CD4-positive, alpha-beta T cell treated with Interleukin-4 for 4 hours (primary cell): ENCODE results near the gene CRTAP.
"Not testable (repeated sequence)": the region's sequence is repeated elsewhere in the genome, so short reads cannot be mapped to it uniquely, and the experiment has no call there.

Experiments used
- DNase-seq: peaks from one replicate; pipeline ENCODE4 v3.0.0-alpha.2; 2020

The CRTAP gene

DNA sequence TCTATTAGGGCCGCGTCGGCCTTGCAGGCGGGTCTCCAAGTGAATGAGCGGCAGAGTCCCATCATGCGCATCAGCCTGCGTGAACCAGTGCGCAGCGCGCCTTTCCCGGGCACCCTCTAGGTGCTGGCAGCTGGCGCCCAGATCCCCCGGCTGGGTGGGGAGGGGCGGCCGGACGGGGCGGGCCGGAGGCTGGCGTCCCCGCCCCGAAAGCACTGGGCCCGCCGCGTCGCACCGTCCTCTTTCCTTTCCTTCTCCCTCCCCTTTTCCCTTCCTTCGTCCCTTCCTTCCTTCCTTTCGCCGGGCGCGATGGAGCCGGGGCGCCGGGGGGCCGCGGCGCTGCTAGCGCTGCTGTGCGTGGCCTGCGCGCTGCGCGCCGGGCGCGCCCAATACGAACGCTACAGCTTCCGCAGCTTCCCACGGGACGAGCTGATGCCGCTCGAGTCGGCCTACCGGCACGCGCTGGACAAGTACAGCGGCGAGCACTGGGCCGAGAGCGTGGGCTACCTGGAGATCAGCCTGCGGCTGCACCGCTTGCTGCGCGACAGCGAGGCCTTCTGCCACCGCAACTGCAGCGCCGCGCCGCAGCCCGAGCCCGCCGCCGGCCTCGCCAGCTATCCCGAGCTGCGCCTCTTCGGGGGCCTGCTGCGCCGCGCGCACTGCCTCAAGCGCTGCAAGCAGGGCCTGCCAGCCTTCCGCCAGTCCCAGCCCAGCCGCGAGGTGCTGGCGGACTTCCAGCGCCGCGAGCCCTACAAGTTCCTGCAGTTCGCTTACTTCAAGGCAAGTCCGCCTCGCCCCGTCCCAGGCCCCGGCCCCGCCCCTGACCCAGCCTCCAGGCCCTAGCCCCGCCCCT is at the start of gene CRTAP:
TSS of gene CRTAP (plus strand) at position 243 of the 850 bp plus-strand sequence. CDS start at position 307, 64 bp downstream.
- DNase-seq: peak; percentile 90

DNA sequence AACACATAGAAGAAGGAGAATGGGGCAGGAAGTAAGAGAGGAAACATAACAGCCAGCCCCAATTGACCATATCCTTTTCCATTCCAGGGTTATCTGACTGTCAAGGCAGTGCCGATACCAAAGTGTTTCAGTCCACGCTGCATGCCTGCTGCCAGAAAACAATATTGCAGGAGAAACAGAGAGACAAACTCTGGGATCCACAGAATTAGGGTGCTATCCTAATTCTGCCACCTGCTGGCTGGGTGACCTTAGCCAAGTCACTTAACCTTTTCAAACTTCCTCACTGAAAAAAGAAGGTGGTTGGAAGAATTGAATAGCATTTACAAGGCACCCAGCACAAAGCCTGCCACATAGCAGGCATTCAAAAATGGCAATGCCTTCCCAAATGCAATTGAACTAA is 48.9 kb upstream of the CRTAP start:
- peak; percentile 46 for DNase-seq

DNA sequence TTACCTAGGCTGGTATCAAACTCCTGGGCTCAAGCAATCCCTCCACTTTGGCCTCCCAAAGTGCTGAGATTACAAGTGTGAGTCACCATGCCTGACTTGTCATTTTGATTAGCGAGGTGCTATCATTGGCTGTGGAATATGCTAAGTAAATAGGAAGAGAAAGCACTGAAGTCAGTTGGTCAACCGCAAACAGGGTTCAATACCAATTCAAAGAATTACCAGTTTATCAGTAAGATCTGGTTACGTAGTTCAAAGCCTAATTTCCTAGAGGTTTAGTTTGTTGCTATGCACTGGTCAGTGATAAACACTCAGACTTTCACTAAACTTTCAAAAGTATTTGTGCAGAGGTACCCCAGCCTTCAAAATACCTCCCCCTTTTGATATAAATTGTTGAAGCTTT is 46.3 kb upstream of the CRTAP start:
- peak; percentile 62 for DNase-seq

DNA sequence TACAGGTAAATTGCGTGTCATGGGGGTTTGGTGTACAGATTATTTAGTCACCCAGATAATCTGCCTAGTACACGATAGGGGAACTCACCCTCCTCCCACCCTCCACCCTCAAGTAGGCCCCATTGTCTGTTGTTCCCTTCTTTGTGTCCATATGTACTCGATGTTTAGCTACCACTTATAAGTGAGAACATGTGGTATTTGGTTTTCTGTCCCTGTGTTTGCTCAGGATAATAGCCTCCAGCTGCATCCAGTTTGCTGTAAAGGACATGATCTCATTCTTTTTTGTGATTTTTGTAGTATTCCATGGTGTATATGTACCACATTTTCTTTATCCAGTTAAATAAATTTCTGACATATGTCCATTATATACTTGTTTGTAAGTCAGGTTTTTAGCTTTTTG is 44.0 kb upstream of the CRTAP start:
- DNase-seq: not testable (repeated sequence)

DNA sequence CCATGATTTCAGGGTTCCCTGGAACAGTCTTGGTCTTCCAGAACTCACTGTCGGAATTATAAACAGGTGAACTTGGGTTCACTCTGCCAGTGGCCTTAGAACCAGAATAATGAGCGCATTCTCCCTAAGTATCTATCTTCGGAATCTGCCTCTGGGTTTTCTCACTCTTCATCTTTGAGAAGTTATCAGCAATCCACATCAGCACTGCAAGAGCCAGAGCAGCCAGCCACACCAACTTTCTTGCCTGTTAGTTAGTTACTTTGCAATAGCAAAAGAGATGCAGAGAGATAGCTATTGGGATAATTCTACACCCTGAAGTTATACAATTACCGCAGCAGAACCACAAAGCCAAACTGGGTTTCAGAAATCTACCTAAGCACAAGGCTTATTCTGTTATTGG is 42.6 kb upstream of the CRTAP start:
- DNase-seq: no peak

DNA sequence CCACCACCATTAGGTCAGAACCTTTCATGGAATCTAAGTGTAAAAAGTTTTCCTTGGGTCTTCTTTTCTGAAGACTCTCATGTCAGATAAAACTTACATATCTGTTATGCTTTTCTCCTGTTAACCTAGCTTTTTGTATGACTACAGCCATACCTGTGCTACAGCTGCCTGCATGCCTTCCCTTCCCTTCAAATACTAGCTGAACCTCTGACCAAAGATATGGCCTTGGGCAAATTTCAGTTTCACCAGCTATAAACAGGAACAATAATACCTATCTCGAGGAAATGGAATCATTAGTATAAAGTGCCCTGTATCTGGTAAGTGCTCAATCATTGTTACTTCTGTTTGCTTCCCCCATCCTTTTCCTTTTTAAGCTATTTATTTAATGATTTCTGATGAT is 41.9 kb upstream of the CRTAP start:
- no peak for DNase-seq

DNA sequence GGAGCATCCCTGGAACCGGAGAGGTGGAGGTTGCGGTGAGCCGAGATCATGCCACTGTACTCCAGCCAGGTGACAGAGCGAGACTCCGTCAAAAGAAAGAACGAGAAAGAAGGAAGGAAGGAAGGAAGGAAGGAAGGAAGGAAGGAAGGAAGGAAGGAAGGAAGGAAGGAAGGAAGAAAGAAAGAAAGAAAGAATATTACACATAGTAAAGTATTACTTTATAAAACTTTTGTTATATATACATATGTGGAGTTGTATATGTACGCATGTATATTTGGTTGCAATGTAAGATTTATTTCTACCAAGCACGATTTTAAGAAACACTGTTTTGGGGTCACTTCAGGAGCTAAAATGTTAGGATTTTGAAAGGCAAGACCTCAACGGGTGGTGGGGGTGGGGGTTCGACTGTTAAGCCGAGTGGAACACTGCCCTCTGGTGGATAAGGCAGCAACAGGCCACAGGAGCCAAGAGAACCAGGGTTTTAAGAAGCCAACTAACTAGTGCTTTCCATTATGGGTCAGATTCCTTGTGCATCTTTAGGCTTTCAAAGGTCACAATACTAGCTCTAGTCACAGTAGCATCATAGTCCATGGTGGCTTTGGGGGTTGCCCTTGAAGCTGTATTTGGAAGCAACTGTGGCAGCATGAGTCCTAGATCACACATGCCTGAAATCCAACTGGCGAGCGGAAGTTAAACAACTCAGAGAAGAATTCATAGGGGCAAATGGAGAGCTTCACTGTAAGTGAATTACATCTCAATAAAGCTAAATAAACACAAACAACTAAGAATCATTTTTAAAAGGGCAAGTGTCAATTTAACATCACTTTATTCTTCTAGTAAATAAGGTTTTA is 39.4 kb upstream of the CRTAP start:
- DNase-seq: peak; percentile 65

DNA sequence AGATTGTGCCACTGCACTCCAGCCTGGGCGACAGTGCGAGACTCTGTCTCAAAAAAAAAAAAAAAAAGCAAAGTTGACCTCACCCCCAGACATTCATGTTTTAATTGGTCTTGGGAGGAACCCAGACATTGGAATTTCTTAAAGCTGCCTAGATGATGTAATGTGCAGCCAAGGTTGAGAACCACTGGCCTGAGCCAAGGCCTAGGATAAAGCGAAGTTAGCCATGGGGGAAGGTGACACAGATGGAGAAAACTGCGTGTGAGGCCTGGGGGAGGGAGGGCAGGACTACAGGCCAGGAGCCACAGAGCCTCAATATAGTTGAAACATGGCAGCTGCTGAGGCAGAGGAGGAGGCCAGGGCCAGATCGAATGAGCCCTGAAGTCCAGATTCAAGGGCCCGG is 37.8 kb upstream of the CRTAP start:
- DNase-seq: no peak

DNA sequence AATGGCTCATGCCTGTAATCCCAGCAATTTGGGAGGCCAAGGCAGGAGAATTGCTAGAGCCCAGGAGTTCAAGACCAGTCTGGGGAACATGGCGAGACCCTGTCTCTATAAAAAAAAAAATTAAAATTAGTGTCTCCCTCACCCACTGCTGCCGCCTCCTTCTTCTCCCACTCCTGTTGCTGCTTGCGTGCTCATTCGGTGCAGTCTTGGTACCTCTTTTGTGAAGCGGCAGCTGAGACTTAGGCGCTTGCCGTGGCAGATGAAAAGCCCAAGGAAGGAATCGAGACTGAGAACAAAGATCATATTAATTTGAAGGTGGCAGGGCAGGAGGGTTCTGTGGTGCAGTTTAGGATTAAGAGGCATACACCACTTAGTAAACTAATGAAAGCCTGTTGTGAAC is 36.9 kb upstream of the CRTAP start:
- no peak for DNase-seq

DNA sequence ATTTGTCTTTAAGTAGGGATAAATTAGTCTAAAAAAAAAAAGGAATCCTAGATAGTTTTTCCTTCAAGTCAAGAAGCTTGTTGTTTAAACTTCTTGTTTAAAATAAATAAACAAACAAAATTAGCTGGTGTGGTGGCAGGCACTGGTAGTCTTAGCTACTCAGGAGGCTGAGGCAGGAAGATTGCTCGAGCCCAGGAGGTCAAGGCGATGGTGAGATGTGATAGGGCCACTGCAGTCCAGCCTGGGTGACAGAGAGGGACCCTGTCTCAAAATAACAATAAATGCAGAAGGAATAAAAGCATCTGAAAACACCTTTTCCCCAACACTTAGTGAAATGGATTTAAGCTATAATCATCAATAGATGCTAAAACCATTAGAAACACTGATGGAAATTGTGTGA is 35.8 kb upstream of the CRTAP start:
- no peak for DNase-seq

DNA sequence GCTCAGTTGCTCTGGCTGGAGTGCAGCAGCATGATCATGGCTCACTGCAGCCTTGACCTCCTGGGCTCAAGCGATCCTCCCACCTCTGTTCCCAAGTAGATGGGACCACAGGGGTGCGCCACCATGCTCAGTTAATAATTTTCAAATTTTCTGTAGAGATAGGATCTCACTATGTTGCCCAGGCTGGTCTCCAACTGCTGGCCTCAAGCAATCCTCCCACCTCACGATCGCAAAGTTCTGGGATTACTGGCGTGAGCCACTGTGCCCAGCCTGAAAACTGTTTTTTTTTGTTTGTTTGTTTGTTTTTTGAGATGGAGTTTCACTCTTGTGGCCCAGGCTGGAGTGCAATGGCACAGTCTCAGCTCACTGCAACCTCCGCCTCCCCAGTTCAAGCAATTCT is 34.0 kb upstream of the CRTAP start:
- not testable (repeated sequence) for DNase-seq

DNA sequence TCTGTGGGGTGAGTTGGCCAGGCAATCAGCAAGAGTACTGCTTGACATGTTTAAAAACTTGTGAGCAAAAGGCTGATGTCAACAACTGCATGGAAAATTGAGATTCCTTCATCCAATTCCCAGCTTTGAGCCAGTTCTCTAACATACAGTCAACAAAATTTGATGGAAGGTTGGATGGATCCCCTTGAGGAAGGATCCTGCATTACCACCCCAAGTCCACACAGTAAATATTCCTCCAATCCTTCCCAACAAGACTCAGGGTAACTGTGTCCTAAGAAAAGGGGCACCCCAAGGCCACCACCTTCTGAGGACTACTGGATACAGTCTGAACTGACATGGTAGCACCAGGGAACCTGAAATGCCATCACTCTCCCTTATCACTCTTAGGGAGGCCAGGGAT is 32.0 kb upstream of the CRTAP start:
- DNase-seq: no peak

DNA sequence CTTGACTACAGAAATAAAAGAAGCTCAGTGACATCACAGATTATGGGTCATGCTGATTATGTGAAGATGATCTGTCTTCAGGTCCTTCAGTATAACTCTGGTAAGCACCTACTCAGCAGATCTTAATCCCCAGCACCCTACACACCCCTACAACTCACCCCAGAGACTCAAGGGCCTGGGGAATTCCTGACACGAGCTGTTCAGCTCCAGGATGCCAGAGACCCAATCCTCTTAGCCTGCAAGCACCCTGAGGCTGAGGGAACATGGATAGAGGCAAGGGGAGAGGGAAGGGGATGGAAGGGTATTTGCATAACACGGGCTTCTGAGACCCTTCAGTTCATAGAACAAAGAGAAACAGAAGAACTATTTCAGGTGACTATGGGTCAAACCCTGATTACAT is 29.9 kb upstream of the CRTAP start:
- no peak for DNase-seq

DNA sequence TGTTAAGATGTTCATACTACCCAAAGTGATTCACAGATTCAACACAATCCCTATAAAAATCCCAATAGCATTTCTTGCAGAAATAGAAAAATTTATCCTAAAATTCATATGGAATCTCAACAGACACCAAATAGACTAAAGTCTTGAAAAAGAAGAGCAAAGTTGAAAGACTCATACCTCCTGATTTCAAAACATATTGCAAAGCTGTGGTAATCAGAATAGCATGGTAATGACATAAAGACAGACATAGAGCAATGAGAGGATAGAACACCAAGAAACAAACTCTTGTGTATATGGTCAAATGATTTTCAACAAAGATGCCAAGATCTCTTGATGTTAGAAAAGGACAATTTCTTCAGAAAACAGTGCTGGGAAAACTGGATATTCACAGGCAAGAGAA is 25.1 kb upstream of the CRTAP start:
- DNase-seq: no peak

DNA sequence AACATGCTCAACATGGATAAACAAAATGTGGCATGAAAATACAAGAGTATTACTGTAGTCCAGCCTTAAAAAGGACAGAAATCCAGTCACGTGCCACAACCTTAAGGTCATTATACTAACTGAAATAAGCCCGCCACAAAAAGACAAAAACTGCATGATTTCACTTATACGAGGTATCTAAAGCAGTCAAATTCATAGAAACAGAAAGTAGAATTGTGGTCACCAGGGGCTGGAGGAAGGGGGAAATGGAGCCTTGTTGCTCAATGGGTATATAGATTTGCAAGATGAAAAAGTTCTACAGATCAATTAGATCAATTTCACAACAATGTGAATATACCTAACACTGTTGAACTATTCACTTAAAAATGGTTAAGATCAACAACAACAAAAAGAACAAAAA is 24.3 kb upstream of the CRTAP start:
- DNase-seq: peak; percentile 35

DNA sequence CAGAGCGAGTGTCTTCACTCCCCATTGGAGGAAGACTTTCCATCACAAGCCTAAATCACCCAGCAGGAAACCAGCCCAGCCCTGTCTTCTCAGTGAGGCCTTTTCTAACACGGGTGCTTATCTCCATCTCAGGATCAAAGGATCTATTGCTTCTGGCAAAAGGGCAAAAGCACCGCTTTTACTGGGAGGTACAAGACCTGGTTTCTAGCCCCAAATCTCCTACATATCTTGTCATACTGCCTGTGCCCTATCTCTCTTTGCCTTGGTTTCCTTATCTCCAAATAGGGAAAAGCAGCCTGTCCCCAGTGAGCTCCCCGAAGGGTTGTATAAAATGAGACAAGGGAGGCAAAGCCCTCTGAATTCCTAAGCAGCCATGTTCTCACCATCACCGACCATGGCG is 22.1 kb upstream of the CRTAP start:
- DNase-seq: no peak

DNA sequence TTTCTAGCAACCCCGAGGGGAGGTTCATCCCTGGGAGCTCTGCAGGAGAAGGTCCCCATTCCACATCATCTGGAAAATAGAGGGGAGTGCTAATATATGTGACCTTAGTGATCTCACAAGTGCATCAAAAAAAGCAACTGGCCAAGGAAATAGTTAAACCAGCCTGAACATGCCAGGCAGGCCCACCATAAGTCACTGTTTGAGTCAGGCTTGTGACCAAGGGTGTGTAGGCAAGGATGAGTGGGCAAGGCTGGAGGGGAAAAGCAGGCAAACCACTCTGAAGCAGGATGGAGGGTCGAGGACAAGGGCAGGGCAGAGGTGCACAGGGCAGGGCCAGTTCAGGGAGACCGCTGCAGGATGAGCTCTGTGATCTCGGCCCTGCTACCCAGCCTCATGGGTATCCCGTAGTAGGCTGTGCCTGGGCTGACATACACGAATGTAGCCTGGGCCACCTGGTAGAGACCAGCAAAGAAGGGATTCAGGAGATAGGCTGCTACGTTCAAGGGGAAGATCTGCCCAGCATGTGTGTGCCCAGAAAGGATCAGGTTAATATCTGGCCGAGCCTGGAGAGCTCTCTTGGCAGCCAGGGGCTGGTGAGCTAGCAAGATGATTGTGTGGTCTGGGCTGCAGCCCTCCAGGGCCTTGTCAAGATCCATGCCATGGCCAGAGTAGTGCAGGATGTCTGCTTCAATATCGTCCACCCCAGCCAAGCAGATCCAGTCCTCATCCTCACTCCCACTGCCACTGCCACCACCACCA is 21.1 kb upstream of the CRTAP start:
- no peak for DNase-seq

DNA sequence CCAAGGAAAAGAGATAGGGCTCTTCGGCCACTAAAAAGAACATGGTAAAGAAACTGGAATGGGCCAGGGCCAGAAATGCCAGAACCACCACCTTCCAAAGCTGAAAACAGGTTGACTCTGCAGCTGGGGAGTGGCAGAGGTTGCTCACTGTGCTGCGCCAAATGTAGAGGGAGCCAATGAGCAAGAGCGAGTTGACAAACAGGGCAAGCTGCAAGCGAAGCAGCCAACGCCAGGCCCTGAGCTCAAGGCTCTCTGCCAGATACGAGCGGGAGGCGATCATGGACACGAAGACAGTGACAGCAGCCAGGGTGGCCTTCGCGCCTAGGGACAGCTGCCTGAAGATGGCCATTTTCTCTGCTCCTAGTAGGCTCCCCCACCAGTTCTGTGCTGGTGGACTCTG is 20.0 kb upstream of the CRTAP start:
- no peak for DNase-seq

DNA sequence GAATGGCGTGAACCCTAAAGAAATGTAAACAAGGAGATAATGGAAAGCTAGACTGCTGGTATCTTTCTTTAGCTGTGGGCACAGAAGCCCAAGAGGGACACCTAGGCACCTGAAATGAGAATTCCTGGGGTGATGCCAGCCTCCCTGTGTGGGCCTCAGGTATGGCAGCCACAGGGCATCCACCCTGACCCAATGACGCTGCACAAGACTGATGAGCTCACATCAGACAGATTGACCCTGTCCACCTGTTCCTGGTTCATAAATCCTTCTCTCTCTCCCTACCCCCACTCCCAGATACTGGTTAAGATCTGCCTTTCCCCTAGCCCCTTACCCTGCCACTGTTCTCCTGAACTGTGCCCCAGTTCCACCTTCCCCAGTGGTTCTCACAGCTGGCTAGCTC is 18.4 kb upstream of the CRTAP start:
- DNase-seq: no peak

DNA sequence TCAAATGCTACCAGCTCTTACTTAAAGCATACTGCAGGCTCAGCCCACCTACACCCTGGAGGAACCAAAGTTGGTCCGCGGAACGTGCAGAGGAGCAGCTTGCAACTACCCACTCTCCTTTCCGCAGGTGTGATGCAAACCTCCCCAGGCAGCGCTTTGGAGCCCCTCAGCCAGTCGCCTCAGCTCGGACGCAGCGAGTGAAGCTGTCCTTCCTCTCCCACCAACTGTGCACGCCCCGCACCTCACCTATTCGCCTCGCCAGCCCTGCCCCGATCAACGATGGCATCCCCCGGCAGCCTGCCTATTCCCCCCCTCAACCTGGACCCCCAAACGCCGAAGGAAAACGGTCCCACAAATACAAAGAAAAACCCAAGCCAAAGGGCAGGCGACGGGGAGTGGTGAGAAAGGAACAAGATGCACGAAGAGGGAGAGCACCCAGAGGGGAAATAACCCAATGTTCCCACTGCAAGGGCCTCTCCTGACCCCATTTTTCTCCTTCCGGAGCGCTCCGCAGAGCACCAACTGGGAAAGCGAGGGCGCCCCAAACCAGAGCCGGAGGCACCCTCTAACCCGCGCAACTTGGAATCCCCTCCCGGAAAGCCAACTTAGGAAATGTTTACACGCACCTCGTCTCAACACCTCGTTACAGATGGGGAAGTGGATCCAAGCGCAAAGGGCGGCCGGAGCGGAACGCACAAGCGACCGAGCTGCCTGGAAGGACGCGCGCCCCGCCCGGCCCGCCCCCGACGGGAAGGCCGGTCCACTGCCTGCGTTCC is 17.5 kb upstream of the CRTAP start:
- peak; percentile 35 for DNase-seq

DNA sequence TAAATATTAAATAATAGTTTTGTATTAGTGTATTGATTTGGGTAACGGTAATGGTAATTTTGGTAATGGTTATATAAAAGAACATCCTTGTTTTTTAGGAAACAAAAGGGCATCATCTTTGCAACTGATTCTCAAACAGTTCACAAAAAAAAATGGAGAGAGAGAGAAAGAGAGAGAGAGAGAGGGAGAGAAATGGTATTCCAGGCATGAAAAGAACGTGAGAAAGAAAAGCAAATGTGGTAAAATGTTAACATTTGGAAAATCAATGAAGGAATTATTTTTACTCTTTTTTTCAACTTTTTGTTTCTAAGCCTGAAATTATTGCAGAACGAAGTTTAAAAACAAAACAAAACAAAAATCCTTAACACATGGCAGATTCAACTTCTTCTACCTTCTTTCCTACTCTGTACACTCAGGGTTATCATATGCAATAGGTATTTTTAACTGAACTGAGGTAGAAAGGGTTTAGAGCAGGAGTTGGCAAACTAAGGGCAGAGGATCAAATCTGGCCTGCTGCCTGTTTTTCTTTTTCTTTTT is 14.6 kb upstream of the CRTAP start:
- no peak for DNase-seq

DNA sequence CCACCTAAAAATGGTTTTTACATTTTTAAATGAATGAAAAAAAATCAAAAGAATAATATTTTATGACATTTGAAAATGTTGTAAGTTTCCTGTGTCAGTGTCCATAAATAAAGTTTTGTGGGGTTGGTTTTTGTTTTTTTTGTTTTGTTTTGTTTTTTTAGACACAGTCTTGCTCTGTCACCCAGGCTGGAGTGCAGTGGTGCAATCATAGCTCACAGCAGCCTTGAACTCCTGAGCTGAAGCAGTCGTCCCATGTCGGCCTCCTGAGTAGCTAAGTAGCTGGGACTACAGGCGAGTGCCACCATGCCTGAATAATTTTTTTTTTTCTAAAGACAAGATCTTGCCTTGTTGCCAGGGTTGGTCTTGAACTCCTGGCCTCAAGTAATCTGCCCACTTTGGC is 14.1 kb upstream of the CRTAP start:
- DNase-seq: no peak
